Stimulated activated CD8-positive, alpha-beta memory T cell treated with anti-CD3 and anti-CD28 coated beads, Interleukin-15, amount 100 ng/mL, for 48 hours (primary cell): ENCODE measurements around the gene ARHGAP26.

Source experiments
- DNase-seq, 2 donors: peaks; one replicate each; pipeline ENCODE4 v3.0.0-alpha.2; 2020; ENCODE audit warnings: low read depth in 2 of 2

ARHGAP26 gene

GRCh38 chr5:142769793-142770649 lies at the start of gene ARHGAP26:
Gene ARHGAP26 (plus strand): TSS chr5:142770377. CDS start chr5:142770762, 385 bp downstream.
- peak; percentile 93 to 95 for DNase-seq

GRCh38 chr5:142720641-142721271 lies 49.4 kb upstream of the ARHGAP26 start:
- no peak for DNase-seq

GRCh38 chr5:142722146-142722545 lies 48.0 kb upstream of the ARHGAP26 start:
- no peak for DNase-seq

- DNase-seq = no peak
Observed at GRCh38 chr5:142722896-142723295, 47.3 kb upstream of the ARHGAP26 start.

- DNase-seq = no peak
Observed at GRCh38 chr5:142724821-142725220, 45.4 kb upstream of the ARHGAP26 start.

- DNase-seq = no peak
Observed at GRCh38 chr5:142725231-142726187, 44.7 kb upstream of the ARHGAP26 start.

- DNase-seq = no peak
Observed at GRCh38 chr5:142726188-142726731, 43.9 kb upstream of the ARHGAP26 start.

- DNase-seq = no peak
Observed at GRCh38 chr5:142727735-142728047, 42.5 kb upstream of the ARHGAP26 start.

- no peak for DNase-seq
Observed at GRCh38 chr5:142735323-142736246, 34.6 kb upstream of the ARHGAP26 start.

GRCh38 chr5:142736247-142736632 lies 33.9 kb upstream of the ARHGAP26 start:
- no peak for DNase-seq

GRCh38 chr5:142737179-142737578 lies 33.0 kb upstream of the ARHGAP26 start:
- no peak for DNase-seq

- DNase-seq = no peak
Observed at GRCh38 chr5:142740474-142741242, 29.5 kb upstream of the ARHGAP26 start.

GRCh38 chr5:142743592-142744441 lies 26.4 kb upstream of the ARHGAP26 start:
- DNase-seq = no peak

GRCh38 chr5:142745268-142745667 lies 24.9 kb upstream of the ARHGAP26 start:
- no peak for DNase-seq

- no peak for DNase-seq
Observed at GRCh38 chr5:142746532-142747433, 23.4 kb upstream of the ARHGAP26 start.

GRCh38 chr5:142748132-142748531 lies 22.0 kb upstream of the ARHGAP26 start:
- no peak for DNase-seq

GRCh38 chr5:142748568-142749249 lies 21.5 kb upstream of the ARHGAP26 start:
- DNase-seq = peak; percentile 20 to 25
